HEK293 (cell line): ENCODE results near the gene ISM2.

Experiments used
- CTCF ChIA-PET: fragments of 350-600 bp; formaldehyde crosslinking; extraction: SDS; loops from one replicate; lab custom pipeline; 2021; ENCODE audit warnings: antibody characterized with exemption; lab: Yijun Ruan, JAX
- POLR2A ChIA-PET: fragments of 300-600 bp; formaldehyde crosslinking; extraction: SDS; loops from one replicate; lab custom pipeline; 2020; ENCODE audit warnings: antibody characterized with exemption, inconsistent platforms; lab: Yijun Ruan, JAX
- H3K27ac ChIP-seq: fragments of 200-500 bp; sonication (Bioruptor generic); 2 replicates; pipeline ENCODE4 v1.5.1; 2014; ENCODE audit warnings: low read depth, low read length, control low read depth, inconsistent platforms; ENCODE audit errors: extremely low read depth
- H3K36me3 ChIP-seq, 2 experiments: fragments of 200-500 bp in 1 of 2; sonication (Bioruptor generic) in 1 of 2; 1 replicate in 1 of 2; 2 replicates in 1 of 2; pipeline ENCODE4 v1.5.1; 2014 to 2017; ENCODE audit warnings: inconsistent platforms in 2 of 2, low read length in 2 of 2; ENCODE audit not compliant: control insufficient read depth in 2 of 2, insufficient read depth in 1 of 2
- H3K4me1 ChIP-seq: fragments of 200-500 bp; sonication (Bioruptor generic); 2 replicates; pipeline ENCODE4 v1.5.1; 2014; ENCODE audit warnings: mild to moderate bottlenecking, low read length, inconsistent platforms; ENCODE audit not compliant: control insufficient read depth, insufficient read depth
- H3K4me3 ChIP-seq: 2 replicates; pipeline ENCODE4 v1.5.1; 2011; ENCODE audit warnings: low read depth, mild to moderate bottlenecking, control low read depth, low read length, moderate library complexity
- H3K9me3 ChIP-seq: fragments of 200-500 bp; sonication (Bioruptor generic); 2 replicates; pipeline ENCODE4 v1.5.1; 2014; ENCODE audit warnings: low read depth, low read length, inconsistent platforms; ENCODE audit not compliant: control insufficient read depth, insufficient read depth
- FEZF1 ChIP-seq: fragments of 450-650 bp; formaldehyde crosslinking; IDR thresholded peaks from 2 replicates; pipeline ENCODE4 v1.5.1; 2016; ENCODE audit warnings: missing biosample characterization, missing genetic modification characterization
- HIC1 ChIP-seq: fragments of 450-650 bp; formaldehyde crosslinking; IDR thresholded peaks from 2 replicates; pipeline ENCODE4 v1.5.1; 2016; ENCODE audit warnings: missing biosample characterization, missing genetic modification characterization
- PRDM10 ChIP-seq: fragments of 450-650 bp; formaldehyde crosslinking; IDR thresholded peaks from 2 replicates; pipeline ENCODE4 v1.5.1; 2016; ENCODE audit warnings: missing biosample characterization, missing genetic modification characterization
- PRDM6 ChIP-seq: fragments of 450-650 bp; formaldehyde crosslinking; IDR thresholded peaks from 2 replicates; pipeline ENCODE4 v1.5.1; 2017; ENCODE audit warnings: missing biosample characterization, missing genetic modification characterization
- SETDB1 ChIP-seq: IDR thresholded peaks from one replicate; pipeline ENCODE4 v1.6.1; 2017; ENCODE audit warnings: mild to moderate bottlenecking, low read length, moderate library complexity, mixed read lengths; ENCODE audit not compliant: insufficient read length
- ZBTB20 ChIP-seq: fragments of 450-650 bp; formaldehyde crosslinking; IDR thresholded peaks from 2 replicates; pipeline ENCODE4 v1.5.1; 2016; ENCODE audit warnings: missing biosample characterization, missing genetic modification characterization
- ZFHX2 ChIP-seq: fragments of 450-650 bp; formaldehyde crosslinking; conservative IDR thresholded peaks from 2 replicates; pipeline ENCODE4 v1.5.1; 2016; ENCODE audit warnings: missing biosample characterization, missing genetic modification characterization
- ZNF184 ChIP-seq: fragments of 450-650 bp; IDR thresholded peaks from 2 replicates; pipeline ENCODE4 v1.5.1; 2018; ENCODE audit warnings: missing biosample characterization, mild to moderate bottlenecking, missing genetic modification characterization
- ZNF350 ChIP-seq: fragments of 450-650 bp; formaldehyde crosslinking; IDR thresholded peaks from 2 replicates; pipeline ENCODE4 v1.5.0; 2017; ENCODE audit warnings: missing biosample characterization, mild to moderate bottlenecking, missing genetic modification characterization
- ZNF529 ChIP-seq: fragments of 450-650 bp; formaldehyde crosslinking; IDR thresholded peaks from 2 replicates; pipeline ENCODE4 v1.5.1; 2017; ENCODE audit warnings: missing genetic modification characterization, missing biosample characterization; ENCODE audit not compliant: insufficient replicate concordance
- ZNF600 ChIP-seq: fragments of 450-650 bp; formaldehyde crosslinking; IDR thresholded peaks from 2 replicates; pipeline ENCODE4 v1.5.1; 2016; ENCODE audit warnings: missing biosample characterization, missing genetic modification characterization
- ZNF677 ChIP-seq: fragments of 450-650 bp; IDR thresholded peaks from 2 replicates; pipeline ENCODE4 v1.5.0; 2018; ENCODE audit warnings: missing biosample characterization, mild to moderate bottlenecking, missing genetic modification characterization, moderate library complexity
- ZNF777 ChIP-seq: fragments of 450-650 bp; formaldehyde crosslinking; IDR thresholded peaks from 2 replicates; pipeline ENCODE4 v1.5.1; 2017; ENCODE audit warnings: missing biosample characterization, missing genetic modification characterization, borderline replicate concordance

ISM2 gene

DNA sequence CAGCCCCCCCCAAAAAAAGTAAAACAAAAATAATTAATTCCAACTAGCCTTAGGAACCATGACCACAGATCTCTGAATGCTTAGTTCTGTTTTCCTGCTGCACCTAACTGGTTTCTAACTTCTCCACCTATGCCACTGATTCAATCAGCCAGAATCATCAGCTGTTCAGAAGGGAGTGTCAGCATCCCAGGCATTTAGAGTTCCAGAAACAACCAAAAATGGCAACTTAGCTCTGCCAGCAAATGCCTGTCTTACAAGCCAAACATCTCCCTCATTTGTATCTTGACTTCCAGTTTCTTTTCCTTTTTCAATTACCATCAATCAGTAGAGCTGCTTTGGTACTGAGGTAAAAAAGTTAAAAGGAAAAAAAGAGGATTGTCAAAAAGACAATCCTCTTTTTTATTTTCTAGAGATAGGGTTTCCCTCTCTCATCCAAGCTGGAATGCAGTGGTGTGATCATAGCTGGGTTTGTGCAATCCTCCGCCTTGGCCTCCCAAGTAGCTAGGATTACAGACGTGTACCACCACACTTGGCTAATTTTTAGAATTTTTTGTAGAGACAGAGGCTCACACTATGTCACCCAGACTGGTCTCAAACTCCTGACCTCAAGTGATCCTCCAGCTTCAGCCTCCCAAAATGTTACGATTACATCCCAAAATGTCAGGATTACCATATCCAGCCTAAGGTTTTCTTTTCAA, 45.2 kb upstream of the ISM2 start:
- Histone ChIP-seq H3K4me3 (no peak overlapping the region), H3K4me1 (peaks cover 12% of the 10 kb centered on the region), H3K9me3 (no peaks in the 10 kb centered on the region), H3K36me3 (peaks cover 0 to 18% of the 10 kb centered on the region in 2 experiments; a peak in 2 of 3 replicates), H3K27ac (no peak overlapping the region)
- CTCF ChIA-PET, result no interaction called here
- no peak for TF ChIP-seq FEZF1
- no peak for TF ChIP-seq ZNF777
- TF ChIP-seq ZNF677 (tag by site-specific recombination), result no peak
- no peak for TF ChIP-seq HIC1 (tag by site-specific recombination)
- POLR2A ChIA-PET, result no interaction called here

DNA sequence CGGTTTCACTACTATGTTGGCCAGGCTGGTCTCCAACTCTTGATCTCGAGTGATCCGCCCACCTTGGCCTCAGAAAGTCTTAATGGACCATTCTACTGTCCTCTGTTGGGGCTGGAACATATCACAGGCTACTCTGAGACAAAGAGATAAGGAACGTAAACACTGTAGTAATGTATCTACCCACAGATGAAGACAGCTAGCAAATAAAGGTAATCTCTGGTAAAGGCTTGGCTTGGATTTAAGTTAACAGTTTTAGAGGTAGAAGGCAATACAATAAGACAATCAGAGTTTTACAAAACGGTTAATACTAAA, 44.6 kb upstream of the ISM2 start:
- peak overlapping the region; percentile 10; the same call in 1 of the 2 replicates for H3K27ac ChIP-seq
- POLR2A ChIA-PET, result no interaction called here
- CTCF ChIA-PET, result interaction anchor here (1.2 kb wide), 1 partner anchor 8 kb away, joined by 4 read pairs; no protein-coding TSS in a partner anchor
- H3K4me3 ChIP-seq, result no peak overlapping the region
- no peaks in the 10 kb centered on the region for H3K9me3 ChIP-seq
- peak; percentile 52 for TF ChIP-seq ZFHX2 (tag by site-specific recombination)
- TF ChIP-seq ZNF350 (tag by site-specific recombination), result no peak
- peak; percentile 18; the same call in 1 of the 2 replicates for TF ChIP-seq PRDM10 (tag by site-specific recombination)
- peaks cover 0 to 12% of the 10 kb centered on the region in 2 experiments; a peak in 2 of 3 replicates for H3K36me3 ChIP-seq
- H3K4me1 ChIP-seq, result peaks cover 12% of the 10 kb centered on the region

DNA sequence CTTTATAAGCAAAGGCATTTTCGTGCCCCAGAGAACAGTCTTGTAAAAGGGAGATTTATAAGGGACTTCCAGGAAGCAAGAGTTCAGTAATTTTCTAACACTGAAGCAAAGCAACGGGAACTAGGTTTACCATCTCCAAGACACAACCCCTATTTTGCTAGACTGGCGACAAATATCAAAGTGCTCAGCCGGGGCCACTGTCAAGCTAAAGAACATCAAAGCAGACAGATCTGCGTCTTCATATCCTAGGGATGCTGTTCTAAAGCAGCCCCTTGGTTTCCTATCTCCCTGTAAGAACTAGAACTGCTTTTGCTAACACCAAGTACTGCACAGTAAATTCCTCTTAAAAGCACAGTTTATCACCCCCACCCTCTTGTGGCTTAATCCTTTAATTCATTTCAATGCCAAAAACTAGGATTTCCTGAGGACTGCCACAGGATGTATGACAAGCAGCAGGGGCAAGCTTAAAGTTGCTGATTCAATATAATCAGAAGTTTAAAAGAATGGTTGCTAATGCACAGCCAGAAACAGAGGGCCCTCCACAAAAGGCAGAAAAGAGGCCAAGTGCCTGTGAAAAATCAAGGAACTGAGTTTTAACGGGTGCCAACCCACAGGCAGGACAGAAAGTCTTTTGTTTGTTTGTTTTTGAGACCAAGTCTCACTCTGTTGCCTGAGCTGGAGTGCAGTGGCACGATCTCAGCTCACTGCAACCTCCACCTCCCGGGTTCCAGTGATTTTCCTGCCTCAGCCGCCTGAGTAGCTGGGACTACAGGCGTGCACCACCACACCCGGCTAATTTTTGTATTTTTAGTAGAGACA, 44.0 kb upstream of the ISM2 start:
- H3K4me3 ChIP-seq, result no peak overlapping the region
- POLR2A ChIA-PET, result interaction anchor here (0.5 to 0.7 kb wide), 2 partner anchors 25 to 58 kb away, joined by 3 read pairs; no protein-coding TSS in a partner anchor
- H3K4me1 ChIP-seq, result peaks cover 12% of the 10 kb centered on the region
- H3K36me3 ChIP-seq, result peaks cover 0 to 10% of the 10 kb centered on the region in 2 experiments; a peak in 2 of 3 replicates
- H3K27ac ChIP-seq, result peak overlapping the region; percentile 10; the same call in 1 of the 2 replicates
- peak; percentile 48; the same call in 1 of the 2 replicates for TF ChIP-seq PRDM6 (tag by site-specific recombination)
- TF ChIP-seq ZBTB20 (tag by site-specific recombination), result no peak
- TF ChIP-seq FEZF1, result peak; percentile 57
- 0 out of 2 replicates have a peak, but pooled peaks have one; percentile 15 for TF ChIP-seq ZNF600
- no peak for TF ChIP-seq ZNF529 (tag by site-specific recombination)
- TF ChIP-seq SETDB1, result no peak
- no peak for TF ChIP-seq ZNF184 (tag by site-specific recombination)
- no peaks in the 10 kb centered on the region for H3K9me3 ChIP-seq
- CTCF ChIA-PET, result interaction anchor here (0.9 to 1.2 kb wide), 2 partner anchors 9 to 244 kb away, joined by 3 to 4 read pairs; no protein-coding TSS in a partner anchor
